ENCODE results near the gene OR4K15.

OR4K15 gene
- long read RNA-seq: 0 reads

GRCh38 chr14:19975291-19975690 is at the start of gene OR4K15:
Gene OR4K15, plus strand, starts transcription at chr14:19975591. Its CDS starts 0 bp downstream, at chr14:19975591.
- TF ChIP-seq POLR2AphosphoS5 (IDR thresholded peaks at IDR 0.05; ENCODE audit: low read depth): no peak
- TF ChIP-seq, protein P1, sequence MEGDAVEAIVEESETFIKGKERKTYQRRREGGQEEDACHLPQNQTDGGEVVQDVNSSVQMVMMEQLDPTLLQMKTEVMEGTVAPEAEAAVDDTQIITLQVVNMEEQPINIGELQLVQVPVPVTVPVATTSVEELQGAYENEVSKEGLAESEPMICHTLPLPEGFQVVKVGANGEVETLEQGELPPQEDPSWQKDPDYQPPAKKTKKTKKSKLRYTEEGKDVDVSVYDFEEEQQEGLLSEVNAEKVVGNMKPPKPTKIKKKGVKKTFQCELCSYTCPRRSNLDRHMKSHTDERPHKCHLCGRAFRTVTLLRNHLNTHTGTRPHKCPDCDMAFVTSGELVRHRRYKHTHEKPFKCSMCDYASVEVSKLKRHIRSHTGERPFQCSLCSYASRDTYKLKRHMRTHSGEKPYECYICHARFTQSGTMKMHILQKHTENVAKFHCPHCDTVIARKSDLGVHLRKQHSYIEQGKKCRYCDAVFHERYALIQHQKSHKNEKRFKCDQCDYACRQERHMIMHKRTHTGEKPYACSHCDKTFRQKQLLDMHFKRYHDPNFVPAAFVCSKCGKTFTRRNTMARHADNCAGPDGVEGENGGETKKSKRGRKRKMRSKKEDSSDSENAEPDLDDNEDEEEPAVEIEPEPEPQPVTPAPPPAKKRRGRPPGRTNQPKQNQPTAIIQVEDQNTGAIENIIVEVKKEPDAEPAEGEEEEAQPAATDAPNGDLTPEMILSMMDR (IDR thresholded peaks at IDR 0.05; ENCODE audit: insufficient read depth, low read length): no peak
- no peak for TF ChIP-seq REST (IDR thresholded peaks at IDR 0.05; ENCODE audit: insufficient replicate concordance, low read depth)
- TF ChIP-seq SPI1 (IDR thresholded peaks at IDR 0.05; ENCODE audit: borderline replicate concordance, low read depth): no peak
- no peak for TF ChIP-seq GABPA (IDR thresholded peaks at IDR 0.05; ENCODE audit: low read depth)
- Histone ChIP-seq H3K27ac (replicated peaks) (no peak within 1 kb of the TSS), H3K27me3 (ENCODE audit: insufficient read depth, poor library complexity, severe bottlenecking) (no peaks in the 10 kb centered on the region), H3K4me3 (replicated peaks; ENCODE audit: insufficient read depth, low read length) (no peak within 1 kb of the TSS)
- no peak for DNase-seq (ENCODE audit: low read depth in 1 of 2, low spot score in 1 of 2)

DNA sequence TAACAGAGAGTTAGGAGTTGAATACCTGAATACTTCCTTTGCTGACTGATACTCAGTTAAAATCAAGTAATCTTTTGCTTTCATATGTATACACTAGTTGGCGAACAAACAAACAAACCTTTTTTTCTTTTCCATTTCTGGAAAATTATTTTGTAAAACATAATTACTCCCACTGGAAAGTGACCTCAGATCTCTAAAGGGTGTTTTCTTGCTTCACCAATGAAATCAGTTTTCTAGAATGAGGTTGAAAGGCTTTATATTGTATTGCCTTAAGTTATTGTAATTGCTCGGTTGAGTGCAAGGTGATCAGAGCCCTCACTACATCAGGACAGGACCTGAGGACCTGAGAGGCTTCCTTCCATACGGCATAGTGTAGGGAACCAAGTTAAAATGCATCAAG is 44.8 kb upstream of the OR4K15 start, which contains the start of gene OR4K1:
TSS of gene OR4K1 (plus strand) at position 301 of the 400 bp plus-strand sequence. CDS start 4,750 bp downstream, outside the sequence.
- Histone ChIP-seq H3K27me3 (ENCODE audit: insufficient read depth, poor library complexity, severe bottlenecking) (no peaks in the 10 kb centered on the region), H3K4me3 (replicated peaks; ENCODE audit: insufficient read depth, low read length) (no peak within 1 kb of the TSS), H3K27ac (replicated peaks) (no peak within 1 kb of the TSS)
- TF ChIP-seq, protein P1 (IDR thresholded peaks at IDR 0.05; ENCODE audit: insufficient read depth, low read length): no peak
- no peak for DNase-seq (ENCODE audit: low read depth in 1 of 2, low spot score in 1 of 2)

- no peak for DNase-seq (ENCODE audit: low read depth in 1 of 2, low spot score in 1 of 2)
- Histone ChIP-seq H3K4me3 (replicated peaks; ENCODE audit: insufficient read depth, low read length) (no peak overlapping the region), H3K27me3 (ENCODE audit: insufficient read depth, poor library complexity, severe bottlenecking) (no peaks in the 10 kb centered on the region), H3K27ac (replicated peaks) (no peak overlapping the region)
- TF ChIP-seq, protein P1 (IDR thresholded peaks at IDR 0.05; ENCODE audit: insufficient read depth, low read length): no peak
- no peak for TF ChIP-seq POLR2AphosphoS5 (IDR thresholded peaks at IDR 0.05; ENCODE audit: low read depth)
- no peak for TF ChIP-seq REST (IDR thresholded peaks at IDR 0.05; ENCODE audit: insufficient replicate concordance, low read depth)
- TF ChIP-seq SPI1 (IDR thresholded peaks at IDR 0.05; ENCODE audit: borderline replicate concordance, low read depth): no peak
- no peak for TF ChIP-seq GABPA (IDR thresholded peaks at IDR 0.05; ENCODE audit: low read depth)
Measured at GRCh38 chr14:19941668-19942067, 33.7 kb upstream of the OR4K15 start.

DNA sequence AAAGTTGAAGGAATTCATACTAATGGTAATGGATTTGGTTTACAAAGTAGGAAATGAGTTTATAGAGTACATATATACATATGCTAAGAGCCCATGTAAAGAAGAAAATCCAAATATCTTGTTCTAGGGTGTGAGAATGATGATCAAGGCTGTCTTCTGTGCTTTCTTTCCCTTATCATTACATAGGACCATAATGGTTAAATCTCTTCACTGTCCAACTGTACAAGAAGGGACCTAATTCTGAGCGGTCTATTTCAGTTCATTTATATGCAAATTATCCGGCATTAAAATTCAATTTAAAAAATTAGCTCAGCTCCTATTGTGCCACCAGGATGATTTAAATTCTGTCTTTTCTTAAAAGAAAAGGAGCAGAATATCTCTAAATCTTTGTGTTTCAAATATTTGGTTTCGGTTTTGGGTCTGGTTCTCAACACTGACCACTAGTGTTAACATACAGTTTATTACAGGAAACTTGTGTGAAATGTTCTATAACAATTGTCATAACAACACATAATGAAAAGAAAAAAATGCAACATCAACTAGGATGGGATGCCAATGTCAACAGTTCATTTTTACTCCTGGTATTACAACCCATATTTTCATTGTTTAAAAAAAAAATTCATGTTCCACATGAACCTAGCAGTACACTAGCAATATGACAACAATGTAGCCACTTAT is 27.8 kb upstream of the OR4K15 start:
- no peak for DNase-seq (ENCODE audit: low read depth in 1 of 2, low spot score in 1 of 2)

More for the DNA sequence above, 27.8 kb upstream of the OR4K15 start:
- no peak for TF ChIP-seq POLR2AphosphoS5 (IDR thresholded peaks at IDR 0.05; ENCODE audit: low read depth)
- TF ChIP-seq REST (IDR thresholded peaks at IDR 0.05; ENCODE audit: insufficient replicate concordance, low read depth): no peak
- no peak for TF ChIP-seq GABPA (IDR thresholded peaks at IDR 0.05; ENCODE audit: low read depth)
- no peak for TF ChIP-seq SPI1 (IDR thresholded peaks at IDR 0.05; ENCODE audit: borderline replicate concordance, low read depth)
- TF ChIP-seq, protein P1 (IDR thresholded peaks at IDR 0.05; ENCODE audit: insufficient read depth, low read length): no peak
- no peak overlapping the region for H3K4me3 ChIP-seq (replicated peaks; ENCODE audit: insufficient read depth, low read length)
- no peak overlapping the region for H3K27ac ChIP-seq (replicated peaks)
- no peaks in the 10 kb centered on the region for H3K27me3 ChIP-seq (ENCODE audit: insufficient read depth, poor library complexity, severe bottlenecking)
